GM19328 (cell line): ENCODE data around the gene FRYL.
"Not testable (repeated sequence)": the region's sequence is repeated elsewhere in the genome, so short reads cannot be mapped to it uniquely, and the experiment has no call there.

ENCODE experiments used
- ATAC-seq: cut with Tn5 transposase; IDR thresholded peaks from one replicate; pipeline ENCODE4 v1.9.1; 2021; ENCODE audit warnings: mild to moderate bottlenecking, moderate library complexity; ENCODE audit not compliant: unreplicated experiment

FRYL gene

GRCh38 chr4:48668254-48669017 lies 111.6 kb downstream of the FRYL start:
- no peak for ATAC-seq

- ATAC-seq = no peak
These were observed 112.9 kb downstream of the FRYL start for GRCh38 chr4:48667148-48667547.

GRCh38 chr4:48665555-48666186 lies 114.4 kb downstream of the FRYL start:
- no peak for ATAC-seq

- no peak for ATAC-seq
These were observed 115.1 kb downstream of the FRYL start for GRCh38 chr4:48664938-48665337.

GRCh38 chr4:48661391-48661790 lies 118.7 kb downstream of the FRYL start:
- ATAC-seq = no peak

GRCh38 chr4:48660347-48660746 lies 119.7 kb downstream of the FRYL start:
- ATAC-seq = no peak

GRCh38 chr4:48654015-48654664 lies 125.9 kb downstream of the FRYL start:
- ATAC-seq = no peak

GRCh38 chr4:48653217-48654014 lies 126.7 kb downstream of the FRYL start:
- ATAC-seq = no peak

- ATAC-seq = no peak
These were observed 128.2 kb downstream of the FRYL start for GRCh38 chr4:48651914-48652313.

- ATAC-seq = no peak
These were observed 130.6 kb downstream of the FRYL start for GRCh38 chr4:48649505-48649904.

- no peak for ATAC-seq
These were observed 134.8 kb downstream of the FRYL start for GRCh38 chr4:48645225-48645794.

GRCh38 chr4:48642421-48643374 lies 137.4 kb downstream of the FRYL start:
- ATAC-seq = no peak

- ATAC-seq = no peak
These were observed 138.7 kb downstream of the FRYL start for GRCh38 chr4:48641401-48641800.

GRCh38 chr4:48640699-48641098 lies 139.4 kb downstream of the FRYL start:
- ATAC-seq = no peak

GRCh38 chr4:48640225-48640624 lies 139.9 kb downstream of the FRYL start:
- no peak for ATAC-seq

- ATAC-seq = no peak
These were observed 140.3 kb downstream of the FRYL start for GRCh38 chr4:48639807-48640206.

GRCh38 chr4:48638586-48638985 lies 141.5 kb downstream of the FRYL start:
- not testable (repeated sequence) for ATAC-seq

- no peak for ATAC-seq
These were observed 143.2 kb downstream of the FRYL start for GRCh38 chr4:48636911-48637310.

GRCh38 chr4:48635980-48636379 lies 144.1 kb downstream of the FRYL start:
- no peak for ATAC-seq

GRCh38 chr4:48635310-48635709 lies 144.8 kb downstream of the FRYL start:
- no peak for ATAC-seq
